Tibial nerve (tissue), 4 donors: ENCODE measurements around the gene PDSS2.

Experiments
- CTCF ChIP-seq, 5 experiments: fragments of 200-600 bp in 3 of 5; fragments of 450-650 bp in 2 of 5; sonication (generic) in 3 of 5; IDR thresholded peaks; one replicate each; pipeline ENCODE4 v1.5.1; 2016 to 2019; ENCODE audit warnings: antibody characterized with exemption in 5 of 5, mild to moderate bottlenecking in 3 of 5, moderate library complexity in 2 of 5
- EP300 ChIP-seq, 2 donors: sonication (generic); formaldehyde crosslinking; IDR thresholded peaks; one replicate each; pipeline ENCODE4 v1.6.1; 2017; ENCODE audit warnings: antibody characterized with exemption in 2 of 2, mild to moderate bottlenecking in 1 of 2
- POLR2A ChIP-seq, 2 donors: fragments of 450-650 bp; IDR thresholded peaks; one replicate each; pipeline ENCODE4 v1.6.1; 2017; ENCODE audit warnings: antibody characterized with exemption in 2 of 2, mild to moderate bottlenecking in 2 of 2, moderate library complexity in 2 of 2

DNA sequence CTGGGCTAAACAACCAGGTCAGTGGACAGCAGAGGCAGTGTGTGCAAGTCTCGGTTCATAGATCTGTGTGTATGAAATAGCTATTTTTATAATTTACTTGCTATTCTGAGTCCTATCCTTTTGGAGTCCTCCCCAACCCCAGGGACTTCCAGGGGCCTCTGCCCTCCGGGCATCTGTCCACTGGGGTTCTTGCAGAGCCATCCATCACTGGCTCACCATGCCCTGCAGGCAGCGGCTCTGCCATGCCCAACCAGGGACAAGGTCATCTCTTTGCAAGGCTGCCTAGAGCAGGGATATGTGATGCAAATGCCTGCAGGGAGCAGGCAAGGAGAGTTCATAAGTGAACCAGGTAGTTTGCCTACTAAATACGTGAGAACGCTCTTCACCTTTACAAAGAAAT, 333.6 kb downstream of the PDSS2 start:
- TF ChIP-seq POLR2A (IDR thresholded peaks at IDR 0.05) (no peak), CTCF (IDR thresholded peaks at IDR 0.05) (no peak), EP300 (IDR thresholded peaks at IDR 0.05) (no peak)
